Islet precursor cell (in vitro differentiated cells): ENCODE measurements around the gene SCN5A.

ENCODE experiments used
- DNase-seq: peaks from one replicate; pipeline ENCODE4 v3.0.0-alpha.2; 2018

SCN5A gene

DNA sequence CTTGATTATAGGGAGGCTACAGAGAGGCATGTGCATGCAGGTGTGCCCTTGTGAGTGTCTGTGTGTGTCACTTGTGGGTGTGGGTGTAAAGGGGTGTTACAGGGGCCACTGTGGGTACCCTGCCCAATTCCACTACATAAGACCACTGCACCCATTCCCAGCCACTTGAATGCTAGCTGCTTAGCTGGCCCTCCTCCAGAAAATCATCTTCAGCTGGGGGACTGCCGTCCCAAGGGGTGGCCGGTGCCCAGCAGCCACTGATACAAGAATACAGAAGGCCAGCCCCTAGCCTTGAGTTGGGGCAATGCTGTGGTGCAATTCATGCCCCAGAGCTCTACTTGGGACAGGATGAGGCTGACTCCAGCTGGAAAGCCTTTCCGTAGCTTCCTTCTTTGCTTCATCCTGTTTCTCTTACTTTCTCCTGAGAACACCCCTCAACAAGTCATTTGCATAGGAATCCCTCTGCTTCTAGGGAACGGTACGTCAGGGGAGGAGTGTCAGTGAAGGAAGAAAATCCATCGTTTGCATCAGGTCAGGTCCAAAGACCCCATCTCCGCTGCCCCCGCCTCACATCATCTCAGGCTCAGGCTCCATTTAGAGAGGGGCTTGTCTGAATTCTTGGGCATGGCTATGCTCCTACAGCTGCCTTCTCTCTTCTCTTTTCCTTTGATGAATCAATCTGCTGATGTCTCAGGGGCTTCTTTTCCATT lies 72.0 kb downstream of the SCN5A start:
- peak; percentile 43 for DNase-seq

DNA sequence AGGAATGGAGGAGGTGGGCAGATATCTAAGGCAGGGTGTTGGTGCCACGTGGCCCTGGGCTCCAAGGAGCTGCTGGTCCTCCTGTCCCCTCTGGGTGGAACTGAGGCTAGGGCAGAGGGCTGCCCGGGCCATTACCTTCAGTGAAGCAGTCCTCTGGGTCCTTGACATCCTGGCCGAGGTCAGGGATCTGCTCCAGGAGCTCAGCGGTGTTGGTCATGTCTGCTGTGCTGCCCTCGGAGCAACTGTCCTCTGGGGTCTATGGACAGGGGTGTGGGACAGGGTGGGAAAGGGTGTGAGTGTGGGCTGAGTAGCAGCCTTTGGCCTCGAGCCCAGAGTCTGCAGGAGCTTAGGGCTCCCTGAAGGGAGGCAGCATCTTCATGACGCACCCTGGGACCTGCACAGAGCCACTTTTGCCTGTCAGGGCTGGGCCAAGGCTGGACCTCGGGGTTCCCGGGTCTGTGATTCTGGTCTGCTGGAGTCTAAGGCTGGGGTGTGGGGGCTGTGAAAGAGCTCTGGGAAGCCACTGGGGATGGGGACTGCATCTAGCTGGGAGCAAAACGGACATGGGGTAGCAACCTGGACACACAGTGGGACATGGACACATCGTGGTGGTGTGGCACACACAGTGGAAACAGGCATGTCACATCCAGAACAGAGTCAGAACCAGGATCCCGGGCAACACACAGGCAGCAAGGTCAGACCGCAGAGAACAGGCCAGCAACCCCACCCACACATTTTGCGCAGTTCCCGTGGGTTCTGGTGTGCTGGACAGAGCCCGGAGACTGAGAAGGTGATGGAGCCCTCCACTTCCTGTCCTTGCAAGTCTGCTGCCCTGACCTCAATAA lies 72.7 kb downstream of the SCN5A start:
- DNase-seq = peak; percentile 47

DNA sequence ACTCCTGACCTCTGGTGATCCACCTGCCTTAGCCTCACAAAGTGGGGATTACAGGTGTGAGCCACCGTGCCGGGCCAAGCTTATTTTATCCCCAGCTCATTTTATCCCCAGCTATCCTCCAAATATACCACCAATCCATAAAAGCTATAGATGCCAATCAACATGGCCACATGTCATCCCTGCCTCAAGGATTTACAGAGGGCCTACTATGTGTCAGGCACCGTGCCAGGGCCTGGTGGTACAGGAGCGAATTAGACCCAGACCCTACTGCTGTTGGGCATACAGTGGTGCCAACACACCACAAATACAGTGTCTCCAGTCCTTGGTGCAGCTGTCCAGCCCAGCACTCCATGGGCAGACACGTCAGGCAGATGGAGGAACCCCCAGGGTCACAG lies 73.4 kb downstream of the SCN5A start:
- DNase-seq = no peak

DNA sequence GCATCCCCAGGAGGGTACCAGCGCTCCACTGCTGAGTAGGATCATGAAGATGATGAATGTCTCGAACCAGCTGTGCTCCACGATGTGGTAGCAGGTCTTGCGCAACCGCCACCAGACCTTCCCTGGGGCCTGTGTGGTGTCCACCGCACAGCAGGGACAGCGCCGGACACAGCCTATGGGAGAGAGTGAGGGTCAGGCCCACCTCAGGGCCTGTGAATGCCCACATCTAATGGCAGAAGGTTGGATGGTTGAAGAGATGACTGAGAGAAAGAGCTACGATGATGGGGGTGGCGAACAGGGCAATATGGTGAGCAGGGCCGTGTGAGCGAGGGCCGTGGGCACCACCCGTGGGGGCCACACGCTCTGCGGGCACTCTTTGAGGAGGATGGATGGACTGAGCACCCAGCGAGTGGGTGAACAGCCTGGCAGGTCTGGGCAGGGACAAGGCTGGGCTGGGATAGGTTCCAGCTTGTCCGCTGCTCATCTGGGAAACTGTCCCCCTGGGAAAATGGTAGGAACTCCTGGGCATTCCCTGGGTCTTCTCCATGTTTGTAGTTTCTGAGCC lies 74.1 kb downstream of the SCN5A start:
- DNase-seq = no peak

DNA sequence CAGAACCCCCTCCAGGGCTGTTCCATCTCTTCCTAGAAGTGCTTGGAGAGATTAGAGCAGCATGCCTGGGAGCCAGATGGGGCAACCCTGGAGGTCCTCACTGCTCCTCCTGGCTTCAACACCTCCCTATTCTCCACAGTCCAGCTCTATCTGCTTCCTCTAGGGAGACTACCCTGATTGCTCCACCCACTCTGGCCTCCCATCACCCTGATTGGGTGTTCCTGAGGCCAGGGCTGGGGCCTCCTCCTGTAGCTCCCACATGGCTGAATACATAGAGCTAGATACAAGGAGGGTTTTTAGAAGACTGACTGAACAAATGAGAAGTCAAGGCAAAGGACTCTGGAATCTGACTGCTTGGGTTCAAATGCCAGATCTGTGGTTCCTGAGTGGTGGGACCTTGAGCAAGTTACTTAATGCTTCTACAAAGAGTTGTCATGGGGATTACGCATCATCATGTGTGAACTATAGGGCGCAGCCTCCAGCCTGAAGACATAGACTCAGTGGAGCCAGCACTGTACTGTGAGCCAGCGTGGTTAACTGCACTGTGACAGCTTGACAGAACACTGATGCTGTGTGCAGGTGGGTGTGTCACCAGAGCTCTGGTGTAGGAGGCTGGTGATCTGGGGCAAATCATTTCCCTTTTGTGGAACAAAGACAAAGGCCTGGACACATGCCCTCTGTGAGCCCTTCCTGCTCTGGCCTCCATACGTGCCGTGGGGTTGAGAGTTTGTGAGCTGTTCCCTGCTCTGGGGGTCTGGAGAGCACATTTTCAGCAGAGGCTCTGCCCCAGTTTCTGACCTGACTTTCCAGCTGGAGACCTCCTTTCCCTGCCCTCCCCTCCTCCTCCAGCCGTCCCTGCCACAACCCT lies 74.8 kb downstream of the SCN5A start:
- DNase-seq = peak; percentile 72

DNA sequence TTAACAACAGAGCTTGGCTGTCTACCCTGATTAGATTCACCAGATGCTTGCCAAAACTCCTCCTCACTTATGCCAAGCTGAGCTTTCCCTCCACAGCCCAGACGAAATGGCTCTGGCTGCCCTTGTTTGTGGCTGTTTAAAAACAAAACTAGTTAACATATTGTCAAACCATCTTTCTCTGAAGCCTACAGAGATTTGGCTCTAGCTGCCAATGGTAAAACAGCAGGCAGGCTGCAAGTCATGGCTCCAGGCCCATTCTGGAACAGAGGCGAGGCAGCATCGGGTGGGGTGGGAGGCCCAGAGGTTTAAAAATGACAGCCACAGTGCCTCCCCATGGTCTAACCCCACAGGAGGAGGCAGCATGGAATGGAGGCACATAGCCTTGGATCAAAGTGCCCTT lies 75.9 kb downstream of the SCN5A start:
- DNase-seq = peak; percentile 32

DNA sequence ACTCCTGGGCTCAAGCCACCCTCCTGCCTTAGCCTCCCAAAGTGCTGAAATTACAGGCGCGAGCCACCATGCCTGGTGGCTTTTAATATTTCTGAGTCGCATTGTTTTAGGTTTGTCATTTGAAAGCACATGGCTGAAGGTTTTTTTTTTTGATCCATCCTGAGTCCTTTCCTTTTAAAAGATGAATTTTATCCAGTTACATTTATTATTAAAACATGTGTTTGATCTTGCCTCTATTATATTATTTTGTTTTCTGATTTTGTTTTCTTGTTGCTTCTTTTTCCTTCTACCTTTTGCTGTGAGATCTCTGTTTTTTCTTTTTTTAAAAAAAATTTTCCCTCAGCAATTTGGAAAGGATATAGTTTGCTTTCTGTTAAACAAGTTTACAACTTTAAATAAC lies 76.4 kb downstream of the SCN5A start:
- no peak for DNase-seq

DNA sequence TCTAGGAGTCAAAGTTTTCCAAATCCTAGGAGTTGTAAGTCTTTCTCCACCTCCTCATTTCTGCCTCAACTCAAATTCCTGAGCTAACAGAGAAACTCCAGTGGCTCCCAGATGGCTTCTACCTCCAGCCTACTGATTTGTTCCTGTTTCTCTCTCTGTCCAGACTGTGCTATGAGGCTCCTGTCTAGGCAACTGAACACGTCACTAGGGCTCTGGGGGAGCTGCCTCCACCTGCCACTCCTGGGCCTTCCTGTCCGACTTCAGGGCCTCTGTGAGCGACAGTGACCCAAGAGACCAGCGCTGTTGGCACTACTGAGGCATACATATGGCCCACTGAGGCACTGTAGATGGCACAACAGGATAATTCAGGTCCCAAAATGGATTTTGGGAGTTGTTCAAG lies 82.0 kb downstream of the SCN5A start:
- DNase-seq = peak; percentile 42

DNA sequence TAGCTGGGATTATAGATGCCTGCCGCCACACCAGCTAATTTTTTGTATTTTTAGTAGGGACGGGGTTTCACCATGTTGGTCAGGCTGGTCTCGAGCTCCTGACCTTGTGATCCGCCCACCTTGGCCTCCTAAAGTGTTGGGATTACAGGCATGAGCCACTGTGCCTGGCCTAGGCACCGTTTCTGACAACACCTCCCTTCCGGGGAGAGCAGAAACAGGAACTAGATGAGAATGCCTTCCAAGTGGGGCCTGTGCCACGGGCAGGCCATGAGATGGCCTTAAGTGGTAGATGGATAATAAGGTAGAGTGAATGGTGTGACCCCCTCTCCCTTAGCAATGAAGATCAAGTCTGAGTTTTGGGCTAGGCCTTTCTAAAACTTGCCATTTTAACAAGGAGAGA lies 82.7 kb downstream of the SCN5A start:
- DNase-seq = peak; percentile 20

DNA sequence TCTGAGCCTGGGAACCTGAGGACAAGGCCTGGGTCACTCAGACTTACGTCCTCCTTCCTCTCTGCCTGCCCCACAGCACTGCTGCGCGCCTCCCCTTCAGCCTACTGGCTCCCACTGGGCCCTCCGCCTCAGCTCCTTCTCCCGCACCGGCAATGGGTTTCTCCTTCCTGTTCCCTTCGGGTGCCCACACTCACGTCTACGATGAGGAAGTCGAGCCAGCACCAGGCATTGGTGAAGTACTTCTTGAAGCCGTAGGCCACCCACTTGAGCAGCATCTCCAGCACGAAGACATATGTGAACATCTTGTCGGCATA lies 83.3 kb downstream of the SCN5A start:
- DNase-seq = peak; percentile 43

DNA sequence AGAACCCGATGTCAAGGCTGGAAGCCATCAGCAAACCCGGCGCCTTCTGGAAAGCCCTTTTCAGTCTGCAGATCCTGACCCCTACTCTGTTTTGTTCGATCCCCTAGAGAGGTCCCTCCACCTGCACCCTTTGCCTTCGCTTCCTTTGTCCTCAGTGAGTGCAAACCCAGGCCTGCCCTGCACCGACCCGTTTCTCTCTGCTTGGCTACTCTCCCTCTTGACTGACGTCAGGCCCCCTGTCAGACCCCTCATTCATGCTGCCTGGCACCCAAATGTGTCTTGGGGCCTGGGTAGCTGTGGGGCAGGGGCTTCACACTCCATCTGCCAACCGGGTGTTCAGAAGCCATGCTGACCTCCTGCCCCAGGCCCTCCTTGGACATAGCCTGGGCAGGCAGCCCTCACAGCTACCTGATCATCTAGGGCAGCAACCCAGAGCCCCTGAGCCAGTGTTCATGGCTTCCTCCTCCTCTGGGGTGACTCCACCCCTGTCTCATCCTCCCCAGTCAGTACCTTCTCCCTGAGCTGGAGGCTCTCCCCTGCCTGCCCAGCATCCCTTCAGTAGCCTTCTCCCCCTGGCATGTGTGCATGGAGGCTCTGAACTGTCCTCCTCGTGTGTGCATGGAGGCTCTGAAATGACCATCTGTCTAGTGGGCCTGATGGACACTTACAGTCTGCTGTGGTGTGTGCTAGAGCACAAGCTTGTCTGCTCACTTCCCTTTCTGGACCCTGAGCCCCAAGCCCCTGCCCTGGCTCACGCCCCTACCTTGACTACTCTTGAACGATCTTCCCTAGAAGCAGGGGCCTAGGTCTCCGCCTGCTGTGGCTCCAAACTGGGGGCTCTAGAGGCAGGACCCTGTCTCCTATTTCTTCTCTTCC lies 83.9 kb downstream of the SCN5A start:
- DNase-seq = peak; percentile 35

DNA sequence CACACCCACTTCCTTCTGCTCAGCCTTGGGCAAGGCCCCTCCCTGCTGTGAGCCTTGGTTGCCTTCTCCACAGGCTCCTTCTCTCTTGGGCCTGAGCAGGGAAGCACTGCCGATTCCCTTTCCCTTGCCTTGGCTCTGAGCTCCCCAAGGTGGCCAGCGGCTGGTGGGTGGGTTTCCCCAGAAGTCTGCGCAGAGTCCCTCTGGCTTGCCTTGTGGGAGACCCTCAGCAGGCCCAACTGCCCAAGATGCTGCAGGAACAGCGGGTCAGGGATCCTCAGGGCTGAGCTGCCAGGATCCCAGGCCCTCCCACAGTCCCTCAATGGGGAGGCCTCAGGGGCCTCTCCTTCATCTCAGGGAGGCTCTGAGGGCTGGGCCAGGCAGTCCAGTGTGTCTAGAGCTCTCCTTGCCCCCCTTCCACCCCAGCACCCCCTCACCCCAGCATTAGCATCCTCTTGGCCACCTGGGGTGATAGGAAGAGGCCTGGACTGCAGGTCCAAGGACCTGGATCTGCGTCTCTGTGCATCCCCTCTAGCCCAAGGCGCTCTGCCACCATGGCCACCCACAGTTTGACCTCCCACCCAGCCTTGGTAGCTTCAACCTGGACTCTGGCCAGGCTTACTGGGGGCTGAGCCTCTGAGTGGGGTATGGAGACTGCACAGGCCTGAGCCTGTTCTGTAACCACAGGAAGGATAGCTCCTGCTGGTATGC lies 84.7 kb downstream of the SCN5A start:
- DNase-seq = peak; percentile 32

DNA sequence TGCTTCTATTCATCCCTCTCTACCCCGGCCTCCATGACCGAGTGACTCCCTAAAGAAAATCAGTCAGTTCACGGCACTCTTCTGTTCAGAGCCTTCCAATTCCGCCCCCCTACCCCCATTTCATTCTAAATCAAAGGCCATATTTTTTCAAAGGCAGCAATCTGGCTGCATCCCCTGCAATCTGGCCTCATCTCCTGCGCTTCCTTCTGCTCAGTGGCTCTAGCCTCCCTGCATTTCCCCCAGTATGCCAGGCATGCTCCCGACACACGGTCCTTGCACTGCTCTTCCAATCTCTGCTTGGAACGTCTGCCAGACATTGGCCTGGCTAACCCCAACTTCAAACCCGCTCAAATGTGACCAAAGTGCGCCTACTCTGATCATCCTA lies 85.6 kb downstream of the SCN5A start:
- peak; percentile 18 for DNase-seq

DNA sequence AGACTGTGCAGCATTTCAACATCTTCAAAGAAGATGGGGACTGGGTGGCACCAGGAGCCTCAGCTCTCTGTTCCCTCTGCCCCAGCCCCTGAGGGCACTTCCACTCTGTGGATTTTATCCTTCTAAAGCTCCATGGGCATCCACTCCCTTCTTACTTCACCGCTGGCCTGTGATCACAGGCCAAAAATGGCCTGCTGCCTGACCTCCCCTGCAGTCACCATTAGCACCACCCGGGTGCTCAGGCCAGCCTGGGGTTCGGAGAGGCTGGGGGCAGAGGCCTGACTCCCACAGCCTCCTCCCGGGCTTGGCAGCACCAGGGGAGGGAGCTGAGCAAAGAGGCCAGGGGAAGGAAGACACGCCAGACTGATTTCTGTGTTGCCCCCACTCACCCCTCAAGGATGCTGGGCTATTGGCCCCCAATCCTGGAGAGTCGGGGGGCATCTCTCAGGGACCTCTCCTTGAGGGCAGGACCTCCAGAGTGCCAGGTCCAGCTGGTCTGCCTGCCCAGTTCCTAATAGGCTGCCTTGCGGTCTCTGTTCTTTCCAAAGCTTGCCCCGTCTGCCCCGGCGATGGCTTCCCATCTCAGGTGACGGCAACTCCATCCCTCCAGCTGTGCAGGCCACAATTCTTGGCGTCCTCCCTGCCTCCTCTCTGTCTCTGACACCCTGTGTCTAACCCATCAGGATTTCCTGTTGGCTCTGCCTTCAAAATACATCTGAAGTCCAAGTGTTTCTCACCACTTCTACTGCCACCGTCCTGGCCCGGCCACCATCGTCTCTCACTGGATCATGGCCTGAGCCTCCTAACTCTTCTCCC lies 86.2 kb downstream of the SCN5A start:
- DNase-seq = peak; percentile 38

DNA sequence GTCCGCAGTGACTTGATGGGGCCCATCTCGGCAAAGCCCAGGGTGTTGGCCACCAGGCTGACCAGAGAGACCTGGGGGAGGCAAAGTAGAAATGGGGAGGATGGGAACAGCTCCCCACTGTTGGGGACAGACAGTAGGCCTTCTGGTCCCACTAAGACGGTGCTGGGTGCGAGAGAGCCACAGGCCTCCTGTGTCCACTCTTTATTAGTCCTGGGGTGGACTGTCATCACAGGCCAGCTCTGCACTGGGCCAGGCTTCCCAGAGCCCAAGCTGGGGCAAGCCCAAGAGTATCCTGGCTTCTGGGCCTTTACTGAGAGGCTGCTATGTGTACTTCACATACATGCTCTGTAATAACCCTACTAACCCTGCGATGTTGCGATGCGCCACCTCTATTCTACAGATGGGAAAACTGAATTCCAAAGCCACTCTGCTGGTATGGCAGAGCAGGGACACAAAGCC lies 87.0 kb downstream of the SCN5A start:
- DNase-seq = no peak

DNA sequence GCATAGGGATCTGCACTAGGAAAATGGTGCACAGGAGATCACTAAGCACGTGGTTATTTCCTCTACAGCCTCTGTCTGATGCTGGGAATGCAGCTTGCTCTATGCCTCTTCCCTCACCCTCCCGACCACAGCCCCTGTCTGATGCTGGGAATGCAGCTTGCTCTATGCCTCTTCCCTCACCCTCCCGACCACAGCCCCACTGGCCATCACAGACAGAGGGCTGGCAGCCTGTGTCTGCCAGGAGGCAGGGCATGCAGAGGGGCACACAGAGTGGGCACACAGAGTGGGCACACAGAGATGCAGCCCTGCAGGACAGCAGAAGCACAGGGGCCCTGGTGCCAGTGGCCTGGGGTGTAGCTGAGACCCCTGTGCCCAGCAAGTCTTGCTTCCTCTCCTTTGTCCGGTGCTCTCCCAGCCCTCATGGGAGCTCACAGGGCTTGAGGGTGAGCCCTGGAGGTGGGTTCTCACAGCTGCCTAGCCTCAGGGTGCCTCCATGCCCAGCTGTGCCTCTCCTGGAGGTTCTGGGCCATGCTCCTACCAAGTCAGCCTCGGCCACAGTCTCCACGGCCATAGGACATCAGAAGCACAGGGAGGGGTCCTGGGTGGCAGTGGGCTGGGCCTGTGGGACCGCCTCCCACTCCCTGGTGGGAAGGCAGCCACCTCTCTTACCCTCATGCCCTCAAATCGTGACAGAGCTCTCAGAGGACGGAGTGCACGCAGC lies 87.6 kb downstream of the SCN5A start:
- DNase-seq = peak; percentile 45

DNA sequence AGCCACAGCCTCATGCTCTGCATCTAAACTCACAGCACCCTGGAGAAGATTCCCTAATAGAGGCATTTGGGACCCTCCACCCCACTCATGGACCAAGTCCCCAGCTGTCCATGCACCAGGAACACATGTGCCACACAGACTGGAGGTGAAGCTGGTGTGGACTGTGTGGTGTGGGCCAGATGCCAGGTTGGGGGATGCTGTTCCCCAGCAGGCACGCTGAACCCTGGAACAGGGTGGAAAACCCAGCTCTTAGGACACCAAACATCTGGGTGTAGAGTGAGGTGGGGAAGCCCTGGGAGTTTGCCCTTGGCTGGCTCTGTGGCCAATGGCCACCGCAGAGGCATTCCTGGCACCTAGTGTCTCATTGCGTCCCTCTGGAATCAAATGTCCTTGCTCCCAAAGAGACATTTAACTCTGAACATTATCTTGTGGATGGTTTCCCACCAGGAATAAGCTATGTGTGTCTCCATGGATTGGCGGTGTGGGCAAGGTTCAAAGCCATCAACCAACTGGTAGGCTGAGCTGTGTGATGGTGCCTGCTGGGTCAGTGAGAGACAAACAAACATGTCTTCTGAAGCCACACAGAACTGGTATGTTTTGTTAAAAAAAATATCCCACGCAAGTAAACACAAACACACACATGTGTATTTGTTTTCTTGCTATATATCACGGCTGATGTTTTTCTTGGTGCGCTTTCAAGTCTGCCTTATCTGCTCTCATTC lies 88.3 kb downstream of the SCN5A start:
- peak; percentile 21 for DNase-seq

DNA sequence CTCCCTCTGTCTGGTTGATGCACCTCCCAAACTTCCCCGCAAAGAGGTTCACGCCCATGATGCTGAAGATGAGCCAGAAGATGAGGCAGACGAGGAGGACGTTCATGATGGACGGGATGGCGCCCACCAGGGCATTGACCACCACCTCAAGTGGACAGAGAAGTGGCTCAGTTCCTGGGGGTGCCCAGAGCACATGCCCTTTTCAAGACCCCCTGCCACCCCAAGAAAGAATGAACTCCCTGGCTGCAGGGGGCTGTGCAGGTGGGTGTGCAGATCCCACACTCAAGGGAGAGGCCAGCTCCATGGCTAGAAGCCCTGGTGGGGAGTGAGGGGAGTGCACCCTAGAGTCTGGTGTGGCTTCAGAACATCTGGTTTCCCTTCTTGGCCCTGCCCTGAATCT lies 89.2 kb downstream of the SCN5A start:
- peak; percentile 28 for DNase-seq

DNA sequence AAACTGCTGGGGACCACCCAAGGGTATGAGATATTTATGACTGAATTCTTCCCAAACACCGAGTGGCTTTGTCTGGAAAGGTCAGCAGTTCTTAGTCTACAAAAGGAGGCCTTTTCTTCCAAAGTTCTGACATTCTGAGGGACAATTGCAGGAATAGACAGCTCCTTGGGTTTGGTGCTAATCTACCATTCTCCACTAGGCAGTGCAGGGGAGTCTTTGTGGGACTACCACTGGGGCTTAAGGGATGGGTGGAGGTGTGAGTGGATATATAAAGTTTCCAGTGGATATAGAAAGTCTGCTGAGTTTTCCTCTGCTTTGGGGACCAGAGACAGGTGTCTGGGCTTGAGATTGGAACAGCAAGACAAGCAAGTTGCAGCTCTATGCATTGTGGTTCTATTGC lies 90.6 kb downstream of the SCN5A start:
- peak; percentile 30 for DNase-seq
